GM21528 (cell line): ENCODE measurements around the gene BMAL1.
A peak's percentile ranks its signal among the peaks of the same experiment; 100 is the strongest.

Experiments
- ATAC-seq: cut with Tn5 transposase; IDR thresholded peaks from one replicate; pipeline ENCODE4 v1.9.1; 2021; ENCODE audit warnings: mild to moderate bottlenecking, moderate library complexity; ENCODE audit not compliant: unreplicated experiment, low FRiP score

BMAL1 gene

GRCh38 chr11:13338427-13339069 lies 61.0 kb downstream of the BMAL1 start:
- no peak for ATAC-seq

- ATAC-seq, result no peak
Observed at GRCh38 chr11:13339195-13340153, 61.9 kb downstream of the BMAL1 start.

- no peak for ATAC-seq
Observed at GRCh38 chr11:13341026-13341425, 63.4 kb downstream of the BMAL1 start.

DNA sequence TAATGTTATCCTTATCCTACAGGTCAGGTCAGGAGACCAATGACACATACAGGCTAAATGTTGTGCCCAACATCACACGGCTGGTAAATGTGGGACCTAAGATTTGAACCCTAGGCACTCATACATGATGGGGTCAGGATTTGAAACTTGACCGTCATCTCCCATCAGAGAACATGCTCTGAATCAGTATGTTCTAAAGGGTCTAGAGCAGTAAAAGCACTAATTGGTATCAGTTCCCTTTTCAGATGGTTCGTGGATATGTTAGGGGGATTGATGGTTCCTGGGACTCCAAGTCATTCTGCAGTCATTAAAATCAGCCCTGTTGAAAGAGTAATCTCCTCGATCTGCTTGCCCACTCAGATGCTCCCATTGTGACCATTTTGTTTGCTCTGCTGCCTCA lies 65.5 kb downstream of the BMAL1 start:
- ATAC-seq, result no peak

DNA sequence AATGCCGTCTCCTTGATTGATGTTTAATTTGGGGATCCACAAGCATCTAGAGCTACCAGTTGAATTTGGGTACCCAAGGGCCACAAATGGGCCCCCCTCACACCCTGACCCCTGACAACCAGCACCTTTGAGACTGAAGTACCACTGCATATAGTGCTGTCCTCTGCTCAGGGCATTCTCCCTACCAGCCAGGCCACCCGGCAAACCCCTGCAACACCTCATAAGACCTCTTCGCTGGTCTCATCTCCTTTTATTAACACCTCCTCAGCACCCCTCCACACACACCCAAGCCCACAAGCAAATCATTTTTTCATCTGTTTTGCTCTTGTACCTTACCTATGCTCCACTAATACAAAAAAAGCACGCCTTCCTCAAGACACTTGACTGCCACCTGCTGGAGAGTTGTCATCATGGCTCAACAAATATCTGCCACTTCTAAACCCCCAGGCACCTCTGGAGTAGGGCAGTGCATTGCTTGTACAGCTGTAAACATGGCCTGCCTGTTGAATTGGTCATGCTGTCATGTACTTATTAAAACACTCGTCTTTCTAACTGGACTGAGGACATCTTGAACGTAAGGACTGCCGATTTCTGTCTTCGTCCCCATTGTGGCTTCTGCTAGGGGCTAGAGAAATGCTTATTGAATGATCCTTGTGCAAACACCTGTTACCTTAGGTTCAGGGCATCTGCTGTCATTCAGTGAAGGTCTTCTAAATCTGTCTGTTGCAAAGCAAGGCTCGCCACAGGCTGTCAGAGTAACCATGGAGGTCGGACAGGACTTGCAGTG lies 66.5 kb downstream of the BMAL1 start:
- peak; percentile 50 for ATAC-seq

DNA sequence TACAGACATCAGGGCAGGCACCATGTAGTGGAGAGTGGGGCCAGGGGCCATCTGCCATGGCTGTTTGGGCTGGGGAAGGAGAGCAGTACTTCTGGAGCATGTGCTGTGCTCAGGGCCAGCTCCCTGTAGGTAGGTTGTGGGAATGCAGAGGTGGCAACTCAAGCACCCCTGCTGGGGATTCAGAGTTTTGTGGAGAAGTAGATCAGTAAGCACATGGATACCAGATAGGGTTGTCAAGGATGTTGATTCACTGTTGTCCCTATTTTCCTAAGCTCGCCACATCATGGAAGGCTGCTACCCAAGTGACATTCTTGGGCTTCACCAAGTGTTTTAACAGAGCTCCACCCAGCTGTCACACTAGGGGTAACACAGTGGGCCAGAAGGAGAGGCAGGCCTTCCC lies 67.2 kb downstream of the BMAL1 start:
- no peak for ATAC-seq

GRCh38 chr11:13346470-13346869 lies 68.9 kb downstream of the BMAL1 start:
- ATAC-seq, result no peak

DNA sequence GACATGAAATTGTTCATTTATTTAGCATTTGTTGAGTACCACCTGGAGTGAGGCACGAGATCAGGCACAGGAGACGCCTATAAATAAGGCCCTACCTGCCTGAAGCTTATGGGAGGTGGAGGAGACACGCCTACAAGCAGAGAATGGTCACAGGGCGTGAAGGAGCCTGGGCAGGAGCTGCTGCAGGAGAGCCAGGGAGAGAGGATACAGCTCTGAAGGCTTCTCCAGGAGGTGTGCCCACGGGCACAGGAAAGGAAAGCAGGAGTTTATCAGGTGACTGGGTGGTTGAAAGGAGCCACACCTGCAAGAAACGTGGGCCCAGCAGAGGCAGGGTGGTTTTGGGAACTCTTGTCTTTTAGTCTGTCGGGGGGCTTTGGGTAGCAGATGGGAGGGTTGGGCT lies 70.3 kb downstream of the BMAL1 start:
- no peak for ATAC-seq

GRCh38 chr11:13348305-13348704 lies 70.7 kb downstream of the BMAL1 start:
- peak; percentile 35 for ATAC-seq

DNA sequence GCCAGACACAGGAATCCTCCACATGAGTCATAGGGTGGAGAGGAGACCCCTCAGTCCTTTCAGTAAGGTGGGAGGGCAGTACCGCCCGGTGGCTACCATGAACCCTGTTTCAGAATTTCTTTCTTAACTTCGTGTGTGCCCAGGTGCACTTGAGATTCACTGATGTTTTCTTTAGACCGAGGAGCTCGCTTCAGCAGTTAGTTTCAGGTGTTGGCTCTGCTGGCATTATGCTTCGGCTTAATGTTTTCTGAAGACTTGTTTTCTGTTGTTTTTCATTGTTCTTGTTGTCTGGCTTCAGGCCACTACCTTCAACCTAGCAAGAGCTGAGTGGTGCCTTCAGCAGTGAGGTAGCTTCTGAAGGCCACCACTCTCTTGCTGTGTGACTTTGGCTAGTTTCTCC lies 71.5 kb downstream of the BMAL1 start:
- no peak for ATAC-seq

GRCh38 chr11:13349581-13349980 lies 72.0 kb downstream of the BMAL1 start:
- ATAC-seq, result no peak

GRCh38 chr11:13352711-13353110 lies 75.1 kb downstream of the BMAL1 start:
- ATAC-seq, result no peak

DNA sequence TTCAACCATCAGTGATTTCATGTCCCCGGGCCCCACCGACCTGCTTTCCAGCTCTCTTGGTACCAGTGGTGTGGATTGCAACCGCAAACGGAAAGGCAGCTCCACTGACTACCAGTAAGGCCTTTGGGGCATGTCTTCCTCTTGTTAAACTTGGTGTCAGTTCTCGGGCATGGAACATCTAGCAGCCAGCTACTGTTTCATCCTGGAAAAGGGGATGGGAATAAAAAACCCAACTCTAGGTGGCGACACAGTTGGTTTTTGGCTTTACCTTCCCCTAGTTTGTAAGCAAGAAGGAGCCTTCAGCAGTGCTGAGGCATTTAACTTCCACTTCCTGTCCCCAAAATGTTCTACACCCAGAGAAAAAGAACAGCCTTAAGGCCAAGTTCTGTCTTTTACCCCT lies 76.7 kb downstream of the BMAL1 start:
- no peak for ATAC-seq

- ATAC-seq, result no peak
Observed at GRCh38 chr11:13355191-13355590, 77.6 kb downstream of the BMAL1 start.

DNA sequence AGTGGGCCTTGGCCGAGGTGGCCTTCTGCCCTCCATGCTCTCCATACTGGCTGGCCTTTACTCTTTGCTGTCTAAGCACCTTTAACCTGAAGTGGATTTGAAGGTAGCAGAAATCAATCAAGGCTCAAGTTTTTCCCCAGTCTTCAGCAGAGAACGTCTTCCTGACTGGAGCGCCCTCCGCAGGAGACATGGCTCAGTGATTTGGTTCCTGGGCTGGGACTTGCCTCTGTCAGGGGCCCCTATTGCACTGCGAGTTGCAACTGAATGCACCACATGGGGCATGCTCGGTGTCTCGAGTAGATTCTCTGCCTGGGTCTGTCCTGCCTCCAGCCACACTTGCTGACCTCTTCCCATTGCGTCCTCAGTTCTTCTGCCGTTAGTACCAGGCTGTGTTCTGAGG lies 79.6 kb downstream of the BMAL1 start:
- no peak for ATAC-seq

DNA sequence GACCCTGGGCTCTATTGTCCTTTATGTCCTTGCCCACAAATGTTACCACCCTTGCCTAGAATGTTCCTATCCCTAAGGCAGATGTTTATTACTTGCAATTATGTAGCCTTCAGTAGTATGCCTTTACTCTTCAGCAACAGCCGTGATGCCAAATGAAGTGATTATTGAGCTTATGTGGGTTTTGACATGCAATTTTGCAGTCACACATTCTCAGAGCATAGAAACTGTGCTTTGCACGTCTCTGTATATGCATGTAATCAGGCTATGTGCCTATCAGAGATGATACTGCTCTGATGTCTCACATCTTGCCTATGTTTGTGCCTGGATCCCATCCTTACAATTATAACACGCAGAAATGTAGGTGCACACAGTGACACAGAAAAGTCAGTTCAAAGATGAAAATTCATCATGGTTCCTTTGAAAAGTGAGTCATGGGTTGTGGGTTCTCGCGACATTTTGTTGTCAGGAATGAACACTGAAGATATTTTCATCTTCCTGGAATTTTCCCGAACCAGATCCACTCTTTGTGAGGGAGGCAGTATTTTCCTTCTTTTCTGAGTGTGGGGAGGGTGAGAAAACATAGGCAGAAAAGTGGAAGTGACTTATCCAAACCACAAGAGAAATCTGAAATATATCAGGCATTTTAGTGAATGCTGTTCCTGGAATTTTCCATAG lies 81.1 kb downstream of the BMAL1 start:
- ATAC-seq, result no peak

- ATAC-seq, result no peak
Observed at GRCh38 chr11:13362596-13363109, 85.1 kb downstream of the BMAL1 start.

- ATAC-seq, result no peak
Observed at GRCh38 chr11:13364388-13364787, 86.8 kb downstream of the BMAL1 start.

- ATAC-seq, result no peak
Observed at GRCh38 chr11:13366266-13367026, 88.9 kb downstream of the BMAL1 start.

- ATAC-seq, result no peak
Observed at GRCh38 chr11:13367115-13367514, 89.5 kb downstream of the BMAL1 start.
